Nephron progenitor cell (in vitro differentiated cells): Measurements from ENCODE around the gene SSBP3.

ENCODE experiments used
- DNase-seq: peaks from one replicate; pipeline ENCODE4 v3.0.0; 2021
- H3K27ac Mint-ChIP-seq: 2 replicates; pipeline ENCODE4 v1.8.0; 2021; ENCODE audit warnings: mild to moderate bottlenecking, moderate library complexity, mixed read lengths
- H3K27me3 Mint-ChIP-seq: 2 replicates; pipeline ENCODE4 v1.8.0; 2021; ENCODE audit warnings: mild to moderate bottlenecking, low read depth, mixed read lengths; ENCODE audit not compliant: poor library complexity
- H3K36me3 Mint-ChIP-seq: 2 replicates; pipeline ENCODE4 v1.8.0; 2021; ENCODE audit warnings: low read depth, mixed read lengths
- H3K4me1 Mint-ChIP-seq: 2 replicates; pipeline ENCODE4 v1.8.0; 2021; ENCODE audit warnings: mixed read lengths
- H3K4me3 Mint-ChIP-seq: 2 replicates; pipeline ENCODE4 v1.8.0; 2021; ENCODE audit warnings: mild to moderate bottlenecking, moderate library complexity, mixed read lengths
- H3K9me3 Mint-ChIP-seq: 2 replicates; pipeline ENCODE4 v1.8.0; 2021; ENCODE audit warnings: mild to moderate bottlenecking, moderate library complexity, mixed read lengths
- CTCF ChIP-seq: fragments of 200-600 bp; sonication (generic); IDR thresholded peaks from 2 replicates; pipeline ENCODE4 v1.5.0; 2021; ENCODE audit warnings: antibody characterized with exemption

SSBP3 gene

GRCh38 chr1:54275349-54275748 is 130.8 kb downstream of the SSBP3 start:
- DNase-seq: no peak
- no peaks in the 10 kb centered on the region for H3K9me3 Mint-ChIP-seq
- H3K4me3 Mint-ChIP-seq: peak overlapping the region; percentile 28

GRCh38 chr1:54274881-54275280 is 131.3 kb downstream of the SSBP3 start:
- Mint-ChIP-seq H3K4me1 (peaks cover 79% of the 10 kb centered on the region), H3K27me3 (peaks cover 4% of the 10 kb centered on the region), H3K4me3 (peak overlapping the region; percentile 28), H3K9me3 (no peaks in the 10 kb centered on the region), H3K36me3 (peaks cover 13% of the 10 kb centered on the region), H3K27ac (peak overlapping the region; percentile 85)
- no peak for TF ChIP-seq CTCF
- DNase-seq: no peak

More at GRCh38 chr1:54275349-54275748, 130.8 kb downstream of the SSBP3 start:
- Mint-ChIP-seq H3K27ac (no peak overlapping the region), H3K27me3 (peaks cover 4% of the 10 kb centered on the region), H3K36me3 (peaks cover 17% of the 10 kb centered on the region), H3K4me1 (peaks cover 78% of the 10 kb centered on the region)
- TF ChIP-seq CTCF: no peak

- DNase-seq: no peak
- no peak for TF ChIP-seq CTCF
- H3K9me3 Mint-ChIP-seq: no peaks in the 10 kb centered on the region
- H3K4me1 Mint-ChIP-seq: peaks cover 81% of the 10 kb centered on the region
- H3K4me3 Mint-ChIP-seq: no peak overlapping the region
- H3K27me3 Mint-ChIP-seq: peaks cover 4% of the 10 kb centered on the region
- peak overlapping the region; percentile 85 for H3K27ac Mint-ChIP-seq
- H3K36me3 Mint-ChIP-seq: peaks cover 16% of the 10 kb centered on the region
Measured at GRCh38 chr1:54274448-54274847, 131.7 kb downstream of the SSBP3 start.

- H3K4me1 Mint-ChIP-seq: peaks cover 88% of the 10 kb centered on the region
- peaks cover 4% of the 10 kb centered on the region for H3K27me3 Mint-ChIP-seq
- DNase-seq: no peak
- H3K36me3 Mint-ChIP-seq: peaks cover 19% of the 10 kb centered on the region
- TF ChIP-seq CTCF: no peak
- peak overlapping the region; percentile 97 for H3K27ac Mint-ChIP-seq
- H3K4me3 Mint-ChIP-seq: no peak overlapping the region
- no peaks in the 10 kb centered on the region for H3K9me3 Mint-ChIP-seq
Measured at GRCh38 chr1:54273795-54274163, 132.4 kb downstream of the SSBP3 start.

- H3K4me1 Mint-ChIP-seq: peaks cover 93% of the 10 kb centered on the region
- TF ChIP-seq CTCF: peak; percentile 56
- peak overlapping the region; percentile 97 for H3K27ac Mint-ChIP-seq
- H3K36me3 Mint-ChIP-seq: peaks cover 19% of the 10 kb centered on the region
- no peaks in the 10 kb centered on the region for H3K9me3 Mint-ChIP-seq
- H3K27me3 Mint-ChIP-seq: peaks cover 7% of the 10 kb centered on the region
- peak overlapping the region; percentile 61 for H3K4me3 Mint-ChIP-seq
- DNase-seq: peak; percentile 77
Measured at GRCh38 chr1:54273092-54273794, 133.0 kb downstream of the SSBP3 start.

- H3K27me3 Mint-ChIP-seq: peaks cover 7% of the 10 kb centered on the region
- H3K27ac Mint-ChIP-seq: peak overlapping the region; percentile 97
- peak overlapping the region; percentile 61 for H3K4me3 Mint-ChIP-seq
- H3K36me3 Mint-ChIP-seq: peaks cover 19% of the 10 kb centered on the region
- H3K9me3 Mint-ChIP-seq: no peaks in the 10 kb centered on the region
- no peak for DNase-seq
- no peak for TF ChIP-seq CTCF
- H3K4me1 Mint-ChIP-seq: peaks cover 91% of the 10 kb centered on the region
Measured at GRCh38 chr1:54272772-54273091, 133.5 kb downstream of the SSBP3 start.
